Skeletal muscle tissue (tissue), 4 donors: Measurements from ENCODE around the gene TNFRSF21. TPM values are rescaled to one million over a fixed set of nuclear protein-coding genes. Genes with fewer than 3 reads are reported as not detected.
"Not testable (repeated sequence)": the region's sequence is repeated elsewhere in the genome, so short reads cannot be mapped to it uniquely, and the experiment has no call there.

Source experiments
- H3K27ac ChIP-seq: one replicate; pipeline ENCODE4 v1.7.0; 2013; ENCODE audit warnings: mild to moderate bottlenecking, low read depth, low read length, inconsistent platforms
- H3K27me3 ChIP-seq, 3 donors: one replicate each; pipeline ENCODE4 v1.7.0; 2013; ENCODE audit warnings: low read length in 3 of 3; ENCODE audit not compliant: control insufficient read depth in 3 of 3, insufficient read depth in 3 of 3
- H3K36me3 ChIP-seq, 3 donors: one replicate each; pipeline ENCODE4 v1.7.0; 2013; ENCODE audit warnings: low read length in 3 of 3; ENCODE audit not compliant: control insufficient read depth in 3 of 3, insufficient read depth in 3 of 3
- H3K4me1 ChIP-seq, 3 donors: one replicate each; pipeline ENCODE4 v1.7.0; 2013; ENCODE audit warnings: low read length in 3 of 3, mild to moderate bottlenecking in 3 of 3; ENCODE audit not compliant: control insufficient read depth in 3 of 3, insufficient read depth in 3 of 3
- H3K4me3 ChIP-seq, 3 donors: one replicate each; pipeline ENCODE4 v1.7.0; 2013; ENCODE audit warnings: low read length in 3 of 3
- H3K9ac ChIP-seq, 3 donors: one replicate each; pipeline ENCODE4 v1.7.0; 2013; ENCODE audit warnings: low read length in 3 of 3, mild to moderate bottlenecking in 3 of 3, moderate library complexity in 2 of 3, low read depth in 1 of 3
- H3K9me3 ChIP-seq, 3 donors: one replicate each; pipeline ENCODE4 v1.7.0; 2013; ENCODE audit warnings: low read length in 3 of 3; ENCODE audit not compliant: control insufficient read depth in 3 of 3
- total RNA-seq: library from RNA; depleted of rRNA; stranded (reverse); fragments of >200 nt; gene quantifications from one replicate; pipeline ENCODE4 v1.2.3, GENCODE V29; 2014
- donor health status: Osteomylitis.

TNFRSF21 gene
- total RNA-seq, 1 donor from 2014 or later = 9.4 TPM

DNA sequence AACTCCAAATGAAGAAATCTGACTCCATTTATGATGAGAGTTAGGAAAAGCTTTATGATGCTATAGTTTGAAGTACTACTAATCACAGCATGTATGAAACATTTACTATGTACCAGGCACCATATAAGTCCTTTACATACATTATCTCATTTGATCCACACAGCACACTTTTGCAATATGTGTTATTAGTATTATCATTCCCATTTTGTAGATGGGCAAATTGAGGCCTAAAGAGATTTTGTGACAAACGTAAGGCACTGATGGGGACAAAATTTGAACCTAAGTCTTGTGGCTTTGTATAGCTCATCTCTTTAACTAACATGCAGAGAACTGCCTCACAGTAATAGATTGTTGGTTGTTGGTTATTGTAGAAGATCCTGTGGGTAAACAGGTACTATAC, 14.2 kb upstream of the TNFRSF21 start:
- Histone ChIP-seq H3K9ac (no peak overlapping the region), H3K9me3 (no peaks in the 10 kb centered on the region), H3K4me1 (no peaks in the 10 kb centered on the region), H3K27me3 (no peaks in the 10 kb centered on the region), H3K36me3 (no peaks in the 10 kb centered on the region), H3K27ac (no peak overlapping the region), H3K4me3 (no peak overlapping the region)

- Histone ChIP-seq H3K4me3 (no peak overlapping the region), H3K36me3 (no peaks in the 10 kb centered on the region), H3K27ac (no peak overlapping the region), H3K27me3 (no peaks in the 10 kb centered on the region), H3K4me1 (no peaks in the 10 kb centered on the region), H3K9me3 (no peaks in the 10 kb centered on the region), H3K9ac (no peak overlapping the region)
Measured at GRCh38 chr6:47323321-47323720, 13.6 kb upstream of the TNFRSF21 start.

DNA sequence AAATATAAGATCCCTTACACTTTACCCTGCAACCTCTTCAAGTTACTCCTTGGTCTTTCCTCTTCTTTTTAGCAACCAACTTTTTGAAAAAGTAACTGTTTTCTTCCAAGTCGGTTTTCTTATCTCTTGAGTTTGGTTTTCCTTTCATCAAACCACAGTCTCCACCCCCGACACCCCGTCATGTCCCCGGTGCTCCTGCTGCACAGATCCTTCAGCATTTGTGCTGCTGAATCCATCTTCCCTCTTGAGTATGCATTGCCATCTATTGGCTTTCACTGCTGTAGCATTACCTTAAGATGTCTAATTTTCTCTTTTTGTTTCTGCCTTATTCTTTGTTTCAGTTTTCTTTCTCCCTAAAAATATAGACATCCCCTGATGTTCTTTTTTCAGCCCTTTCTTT, 11.9 kb upstream of the TNFRSF21 start:
- H3K4me1 ChIP-seq = no peaks in the 10 kb centered on the region
- H3K27ac ChIP-seq = no peak overlapping the region
- H3K27me3 ChIP-seq = no peaks in the 10 kb centered on the region
- no peak overlapping the region for H3K4me3 ChIP-seq
- H3K9me3 ChIP-seq = no peaks in the 10 kb centered on the region
- no peak overlapping the region for H3K9ac ChIP-seq
- H3K36me3 ChIP-seq = no peaks in the 10 kb centered on the region

GRCh38 chr6:47319867-47320266, 10.2 kb upstream of the TNFRSF21 start:
- H3K36me3 ChIP-seq = no peaks in the 10 kb centered on the region
- no peak overlapping the region for H3K4me3 ChIP-seq
- H3K27me3 ChIP-seq = no peaks in the 10 kb centered on the region
- no peak overlapping the region for H3K27ac ChIP-seq
- H3K9me3 ChIP-seq = no peaks in the 10 kb centered on the region
- no peaks in the 10 kb centered on the region for H3K4me1 ChIP-seq
- no peak overlapping the region for H3K9ac ChIP-seq

- no peak overlapping the region for H3K9ac ChIP-seq
- H3K27me3 ChIP-seq = no peaks in the 10 kb centered on the region
- no peaks in the 10 kb centered on the region for H3K36me3 ChIP-seq
- no peak overlapping the region for H3K4me3 ChIP-seq
- H3K9me3 ChIP-seq = no peaks in the 10 kb centered on the region
- no peak overlapping the region for H3K27ac ChIP-seq
- no peaks in the 10 kb centered on the region for H3K4me1 ChIP-seq
Measured at GRCh38 chr6:47319382-47319781, 9.7 kb upstream of the TNFRSF21 start.

DNA sequence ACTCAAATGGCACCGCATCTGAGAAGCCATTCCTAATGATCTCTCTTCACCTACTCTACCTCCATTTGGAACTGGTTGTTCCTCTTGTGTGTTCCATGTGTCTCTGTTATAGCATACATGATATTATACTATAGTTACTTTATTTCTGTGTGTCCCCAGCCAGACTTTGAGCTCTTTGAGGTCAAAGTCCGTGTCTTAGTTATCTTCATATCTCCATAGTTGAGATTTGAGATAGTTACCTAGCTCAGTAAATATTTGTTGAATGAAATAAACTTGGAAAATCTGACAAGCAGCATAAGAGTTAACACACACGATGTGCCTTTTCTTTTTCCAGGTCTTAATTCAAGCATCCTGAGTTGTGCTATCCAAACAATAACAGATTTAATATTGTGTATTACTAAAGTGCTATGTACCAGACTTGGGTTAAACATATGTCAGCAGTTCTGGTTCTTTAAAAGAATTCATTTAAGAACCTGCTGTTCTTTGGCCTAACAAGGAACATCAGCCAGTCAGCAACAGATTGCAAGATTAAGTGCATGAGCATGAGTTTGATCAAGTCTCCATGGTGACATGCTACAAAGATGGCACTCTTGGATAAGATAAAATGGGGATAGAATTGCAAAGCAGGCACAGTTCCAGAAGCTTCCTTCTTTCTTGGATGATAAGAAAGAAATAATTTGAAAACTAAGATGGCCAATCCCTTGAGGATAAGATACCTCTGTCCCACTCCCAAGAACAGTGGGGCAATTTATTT, 8.7 kb upstream of the TNFRSF21 start:
- H3K9me3 ChIP-seq = no peaks in the 10 kb centered on the region
- H3K36me3 ChIP-seq = no peaks in the 10 kb centered on the region
- no peaks in the 10 kb centered on the region for H3K27me3 ChIP-seq
- no peak overlapping the region for H3K9ac ChIP-seq
- no peak overlapping the region for H3K27ac ChIP-seq
- no peaks in the 10 kb centered on the region for H3K4me1 ChIP-seq
- no peak overlapping the region for H3K4me3 ChIP-seq

GRCh38 chr6:47315181-47315580, 5.5 kb upstream of the TNFRSF21 start:
- not testable (repeated sequence) for H3K27ac ChIP-seq, H3K9ac ChIP-seq, H3K27me3 ChIP-seq, H3K4me3 ChIP-seq, H3K36me3 ChIP-seq, H3K9me3 ChIP-seq, H3K4me1 ChIP-seq

- H3K4me3 ChIP-seq = peak overlapping the region in 2 of 3 donors; percentile 71 to 83
- H3K9ac ChIP-seq = no peak overlapping the region
- H3K27ac ChIP-seq = no peak overlapping the region
- no peaks in the 10 kb centered on the region for H3K9me3 ChIP-seq
- peaks cover 0 to 20% (median 16%) of the 10 kb centered on the region in 3 donors for H3K27me3 ChIP-seq
- H3K4me1 ChIP-seq = peaks cover 4 to 11% (median 8%) of the 10 kb centered on the region in 3 donors
- H3K36me3 ChIP-seq = no peaks in the 10 kb centered on the region
Measured at GRCh38 chr6:47310131-47310480, 401 bp upstream of the TNFRSF21 start.

GRCh38 chr6:47308552-47309290, 984 bp downstream of the TNFRSF21 start:
- peak overlapping the region; percentile 71 to 83 (median 76) for H3K4me3 ChIP-seq
- peaks cover 0 to 20% (median 16%) of the 10 kb centered on the region in 3 donors for H3K27me3 ChIP-seq
- no peak overlapping the region for H3K27ac ChIP-seq
- no peaks in the 10 kb centered on the region for H3K9me3 ChIP-seq
- peaks cover 4 to 11% (median 8%) of the 10 kb centered on the region in 3 donors for H3K4me1 ChIP-seq
- H3K9ac ChIP-seq = peak overlapping the region; percentile 63 to 74 (median 65)
- no peaks in the 10 kb centered on the region for H3K36me3 ChIP-seq

DNA sequence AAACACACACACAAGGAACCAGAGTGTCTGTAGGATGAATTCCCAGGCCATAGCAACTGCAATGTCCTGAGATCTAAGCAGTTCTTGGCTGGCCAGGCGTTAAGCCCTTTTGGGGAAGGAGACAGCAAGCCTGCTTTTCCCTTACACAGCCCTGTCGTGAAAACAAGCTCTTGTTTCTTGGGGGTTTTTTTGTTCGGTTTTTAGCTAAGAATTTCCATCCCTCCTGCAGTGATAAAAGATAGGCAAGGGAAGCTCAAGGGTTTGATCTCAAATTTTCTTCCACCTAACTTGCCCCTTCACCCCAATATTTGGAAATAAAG, 1.5 kb downstream of the TNFRSF21 start:
- Histone ChIP-seq H3K4me3 (peak overlapping the region; percentile 71 to 83 (median 76)), H3K9me3 (no peaks in the 10 kb centered on the region), H3K27me3 (peaks cover 0 to 20% (median 16%) of the 10 kb centered on the region in 3 donors), H3K36me3 (no peaks in the 10 kb centered on the region), H3K9ac (no peak overlapping the region), H3K27ac (no peak overlapping the region), H3K4me1 (peaks cover 4 to 11% (median 8%) of the 10 kb centered on the region in 3 donors)
